Nephron (organoid): ENCODE results near the gene PKN2.
A peak's percentile ranks its signal among the peaks of the same experiment; 100 is the strongest.

ENCODE experiments used
- H3K27ac Mint-ChIP-seq, 3 experiments: 2 replicates each; pipeline ENCODE4 v1.8.0; 2020; ENCODE audit warnings: mixed read lengths in 3 of 3, mild to moderate bottlenecking in 2 of 3, moderate library complexity in 1 of 3
- H3K27me3 Mint-ChIP-seq: 2 replicates; pipeline ENCODE4 v1.8.0; 2021; ENCODE audit warnings: low read depth, mild to moderate bottlenecking, moderate library complexity, mixed read lengths
- H3K36me3 Mint-ChIP-seq: 2 replicates; pipeline ENCODE4 v1.8.0; 2020; ENCODE audit warnings: low read depth, mixed read lengths
- H3K4me1 Mint-ChIP-seq: 2 replicates; pipeline ENCODE4 v1.8.0; 2020; ENCODE audit warnings: mixed read lengths
- H3K4me3 Mint-ChIP-seq, 3 experiments: 2 replicates each; pipeline ENCODE4 v1.8.0; 2020; ENCODE audit warnings: mild to moderate bottlenecking in 3 of 3, mixed read lengths in 3 of 3, moderate library complexity in 2 of 3
- H3K9me3 Mint-ChIP-seq: 2 replicates; pipeline ENCODE4 v1.8.0; 2020; ENCODE audit warnings: mixed read lengths
- CTCF ChIP-seq, 3 experiments: fragments of 200-600 bp; sonication (generic); IDR thresholded peaks; one replicate each; pipeline ENCODE4 v1.5.0; 2021; ENCODE audit warnings: antibody characterized with exemption in 3 of 3; ENCODE audit not compliant: unreplicated experiment in 3 of 3

The PKN2 gene

DNA sequence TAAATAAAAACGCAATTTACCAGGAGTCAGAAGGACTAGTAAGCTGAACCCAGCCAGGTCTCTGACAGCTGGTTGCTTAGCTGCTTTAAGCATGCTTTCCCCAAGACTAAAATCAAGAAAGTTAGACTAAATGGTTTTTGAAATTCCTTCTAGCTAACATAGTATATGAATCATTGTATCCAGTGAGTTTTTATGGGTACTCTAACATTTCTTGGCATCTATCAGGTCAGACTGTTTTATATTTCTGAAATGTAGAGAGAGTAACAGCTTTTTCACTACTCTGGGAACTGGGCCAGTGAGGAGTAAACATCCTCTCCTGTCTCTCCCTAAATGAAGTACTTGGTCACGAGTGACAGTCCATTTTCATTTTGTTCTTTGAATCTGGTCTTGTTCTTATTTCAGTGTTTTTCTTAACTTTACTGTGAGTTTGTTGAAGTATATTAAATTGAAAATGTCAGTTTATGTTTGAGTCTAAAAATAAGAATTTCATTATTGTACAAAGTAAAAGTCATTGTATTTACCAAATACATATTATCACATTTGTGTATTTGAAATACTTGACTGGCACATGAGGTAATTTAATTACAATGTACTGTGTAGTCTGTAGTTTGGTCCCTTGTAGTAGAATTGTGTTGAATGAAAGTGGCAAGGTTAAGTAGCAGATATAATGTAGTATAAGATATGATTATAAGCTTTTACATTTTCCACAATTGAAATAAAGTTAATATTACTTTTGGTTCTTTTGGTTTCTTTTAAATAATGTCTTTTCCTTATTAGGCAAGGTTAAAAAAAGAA lies 47.6 kb downstream of the PKN2 start:
- Mint-ChIP-seq H3K27ac (peak overlapping the region; percentile 85 to 91 (median 87)), H3K27me3 (no peaks in the 10 kb centered on the region), H3K36me3 (peaks cover 65% of the 10 kb centered on the region), H3K9me3 (peaks cover 26% of the 10 kb centered on the region), H3K4me1 (peaks cover 35% of the 10 kb centered on the region), H3K4me3 (peak overlapping the region in 2 of 3 experiments; percentile 4 to 9)
- no peak for TF ChIP-seq CTCF (IDR thresholded peaks at IDR 0.05; ENCODE audit: unreplicated experiment in 3 of 3)

- no peak overlapping the region for H3K27ac Mint-ChIP-seq
- H3K36me3 Mint-ChIP-seq: peaks cover 77% of the 10 kb centered on the region
- no peak for TF ChIP-seq CTCF (IDR thresholded peaks at IDR 0.05; ENCODE audit: unreplicated experiment in 3 of 3)
- no peaks in the 10 kb centered on the region for H3K27me3 Mint-ChIP-seq
- H3K4me1 Mint-ChIP-seq: peaks cover 16% of the 10 kb centered on the region
- no peak overlapping the region for H3K4me3 Mint-ChIP-seq
- H3K9me3 Mint-ChIP-seq: peaks cover 29% of the 10 kb centered on the region
Measured at GRCh38 chr1:88735382-88735781, 51.3 kb downstream of the PKN2 start.

- peaks cover 11% of the 10 kb centered on the region for H3K4me1 Mint-ChIP-seq
- TF ChIP-seq CTCF (IDR thresholded peaks at IDR 0.05; ENCODE audit: unreplicated experiment in 3 of 3): no peak
- H3K27me3 Mint-ChIP-seq: no peaks in the 10 kb centered on the region
- no peak overlapping the region for H3K27ac Mint-ChIP-seq
- H3K9me3 Mint-ChIP-seq: peaks cover 29% of the 10 kb centered on the region
- H3K4me3 Mint-ChIP-seq: no peak overlapping the region
- peaks cover 79% of the 10 kb centered on the region for H3K36me3 Mint-ChIP-seq
Measured at GRCh38 chr1:88735909-88736308, 51.8 kb downstream of the PKN2 start.

DNA sequence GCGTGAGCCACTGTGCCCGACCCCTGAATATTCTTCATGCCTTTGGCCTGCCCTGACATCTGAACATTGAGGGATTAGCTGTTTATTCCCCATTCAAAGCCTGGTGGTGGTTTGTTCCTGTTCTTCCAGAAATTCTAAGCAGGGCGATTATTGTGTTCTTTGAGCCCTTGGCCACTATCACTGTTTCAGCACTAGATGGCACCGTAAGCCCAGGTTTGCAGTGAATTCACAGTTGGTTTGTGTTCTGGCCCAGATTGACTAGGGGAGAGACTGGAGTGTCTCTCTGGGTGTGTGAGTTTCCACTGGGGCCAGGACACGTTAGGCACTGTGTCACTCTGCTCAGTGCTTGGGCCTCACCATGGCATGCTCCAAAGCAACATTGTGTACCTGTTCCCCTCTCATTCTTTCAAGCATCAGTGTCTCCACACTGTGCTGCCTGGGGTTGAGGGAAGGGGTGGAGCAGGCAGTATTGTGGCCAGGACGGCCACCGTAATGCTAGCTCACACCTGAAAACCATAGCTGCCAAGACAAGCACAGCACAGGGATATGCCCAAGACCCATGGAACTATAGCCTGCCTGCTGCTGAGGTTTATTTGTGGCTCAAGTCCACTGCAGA lies 52.7 kb downstream of the PKN2 start:
- Mint-ChIP-seq H3K9me3 (peaks cover 29% of the 10 kb centered on the region), H3K36me3 (peaks cover 77% of the 10 kb centered on the region), H3K4me3 (no peak overlapping the region), H3K4me1 (peaks cover 2% of the 10 kb centered on the region), H3K27ac (no peak overlapping the region), H3K27me3 (no peaks in the 10 kb centered on the region)
- TF ChIP-seq CTCF (IDR thresholded peaks at IDR 0.05; ENCODE audit: unreplicated experiment in 3 of 3): no peak

DNA sequence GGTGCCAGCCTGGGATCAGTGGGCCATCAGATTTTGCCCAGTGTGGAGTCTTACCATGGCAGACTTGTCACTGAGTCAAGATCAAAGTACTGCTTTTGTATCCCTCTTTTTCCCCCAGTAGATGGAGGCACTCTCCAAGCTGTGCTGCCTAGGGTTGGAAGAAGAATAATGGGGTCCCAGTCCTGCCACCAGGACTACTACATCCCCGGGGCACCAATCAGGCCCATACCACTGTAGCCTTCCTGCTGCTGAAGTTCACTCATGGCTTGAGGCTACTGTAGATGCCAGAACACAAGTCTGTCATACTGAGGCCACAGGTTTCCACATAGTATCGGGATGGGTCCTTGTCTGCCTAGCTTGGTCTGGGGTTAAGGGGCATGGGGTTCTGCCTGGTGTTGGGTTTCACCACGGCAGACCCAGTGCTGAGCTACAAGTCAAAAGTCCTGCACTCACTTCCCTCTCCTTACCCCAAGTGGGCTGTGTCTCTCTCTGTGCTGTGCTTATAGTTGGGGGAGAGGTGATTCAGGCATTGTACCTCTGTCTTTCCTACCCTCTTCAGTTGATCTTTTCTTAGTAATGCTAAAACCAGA lies 53.4 kb downstream of the PKN2 start:
- H3K27ac Mint-ChIP-seq: no peak overlapping the region
- H3K4me1 Mint-ChIP-seq: no peaks in the 10 kb centered on the region
- peaks cover 29% of the 10 kb centered on the region for H3K9me3 Mint-ChIP-seq
- no peak overlapping the region for H3K4me3 Mint-ChIP-seq
- no peaks in the 10 kb centered on the region for H3K27me3 Mint-ChIP-seq
- TF ChIP-seq CTCF (IDR thresholded peaks at IDR 0.05; ENCODE audit: unreplicated experiment in 3 of 3): no peak
- H3K36me3 Mint-ChIP-seq: peaks cover 77% of the 10 kb centered on the region
